ENCODE results near the gene CDC5L.

DNA sequence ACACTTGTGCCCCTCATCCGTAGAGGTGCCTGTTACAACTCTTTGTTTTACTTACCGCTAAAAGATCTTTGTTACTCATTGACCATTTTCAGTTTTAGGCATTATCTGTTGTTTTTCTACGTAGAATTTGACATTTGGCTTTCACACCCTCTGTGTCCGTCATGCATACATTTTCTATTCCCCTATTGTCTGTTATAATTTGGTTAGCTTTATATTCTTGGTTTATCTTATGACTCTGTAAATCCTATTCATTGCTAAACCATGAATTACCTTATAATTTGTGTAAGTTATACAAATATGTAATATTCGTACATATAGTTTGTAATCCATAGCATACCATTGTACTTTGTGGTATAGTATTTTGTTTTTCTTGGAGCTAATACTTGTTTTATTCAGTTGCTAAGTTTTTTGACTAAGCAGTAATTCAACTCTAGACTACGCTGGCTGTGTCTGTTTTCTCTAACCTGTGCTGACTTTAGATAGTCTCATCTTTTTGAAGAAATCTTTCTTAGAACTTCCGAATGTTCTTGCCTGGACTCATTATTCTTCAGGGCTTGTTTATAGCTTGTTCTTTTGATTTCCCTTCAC, 21.8 kb downstream of the CDC5L start:
- TF ChIP-seq EZH2 (IDR thresholded peaks at IDR 0.05; ENCODE audit: borderline replicate concordance, low read depth, low read length, severe bottlenecking) = no peak
- no peak for TF ChIP-seq CTCF (IDR thresholded peaks at IDR 0.05; ENCODE audit: borderline replicate concordance, extremely low read depth, low read length, poor library complexity, severe bottlenecking)

Measured in DND-41 (cell line).